GM12872 (cell line): ENCODE measurements around the gene ZNF652.

Experiments used
- TF ChIP-seq, protein P1 (sequence below): IDR thresholded peaks from 3 replicates; pipeline ENCODE4 v1.5.1; 2011; ENCODE audit warnings: low read depth, mild to moderate bottlenecking, low read length, moderate library complexity; ENCODE audit not compliant: insufficient read depth

Gene ZNF652

DNA sequence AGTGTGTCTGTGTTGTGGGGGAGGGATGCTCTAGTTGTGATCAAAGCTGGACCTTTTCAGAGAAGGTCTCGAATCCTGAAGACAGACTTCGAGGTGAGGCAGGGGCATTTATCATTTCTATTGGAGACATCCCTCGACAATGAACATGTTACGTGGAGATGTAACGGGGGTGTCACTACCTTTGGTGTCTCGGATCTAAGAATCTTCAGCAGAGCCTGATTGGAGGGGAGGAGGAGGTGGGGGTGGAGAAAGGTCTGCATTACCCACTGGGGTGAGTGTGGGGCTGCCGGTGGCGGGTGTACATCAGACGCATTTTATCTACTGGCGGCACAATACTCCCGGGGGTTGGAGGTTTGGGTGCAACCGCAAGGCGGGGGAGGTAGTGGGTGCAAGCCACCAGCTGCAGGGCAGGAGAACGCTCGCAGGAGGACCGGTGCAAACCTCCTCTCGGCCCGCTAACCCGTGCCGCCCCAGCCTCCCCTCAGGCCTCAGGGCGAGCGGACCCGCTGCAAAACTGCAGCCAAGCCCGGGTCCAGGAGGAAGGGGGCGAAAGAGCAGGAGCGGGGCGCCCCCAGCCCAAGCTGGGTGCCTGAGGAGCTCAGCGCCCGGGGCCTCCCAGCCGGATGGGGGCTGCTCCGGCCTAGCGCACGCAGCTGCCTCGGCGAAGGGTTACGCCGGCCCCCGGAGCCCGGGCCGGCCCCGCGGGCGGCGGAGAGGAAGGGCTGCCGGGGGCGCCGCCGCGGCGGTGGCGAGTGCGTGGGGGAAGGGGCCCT is 735 bp downstream of the ZNF652 start:
- TF ChIP-seq, protein P1, sequence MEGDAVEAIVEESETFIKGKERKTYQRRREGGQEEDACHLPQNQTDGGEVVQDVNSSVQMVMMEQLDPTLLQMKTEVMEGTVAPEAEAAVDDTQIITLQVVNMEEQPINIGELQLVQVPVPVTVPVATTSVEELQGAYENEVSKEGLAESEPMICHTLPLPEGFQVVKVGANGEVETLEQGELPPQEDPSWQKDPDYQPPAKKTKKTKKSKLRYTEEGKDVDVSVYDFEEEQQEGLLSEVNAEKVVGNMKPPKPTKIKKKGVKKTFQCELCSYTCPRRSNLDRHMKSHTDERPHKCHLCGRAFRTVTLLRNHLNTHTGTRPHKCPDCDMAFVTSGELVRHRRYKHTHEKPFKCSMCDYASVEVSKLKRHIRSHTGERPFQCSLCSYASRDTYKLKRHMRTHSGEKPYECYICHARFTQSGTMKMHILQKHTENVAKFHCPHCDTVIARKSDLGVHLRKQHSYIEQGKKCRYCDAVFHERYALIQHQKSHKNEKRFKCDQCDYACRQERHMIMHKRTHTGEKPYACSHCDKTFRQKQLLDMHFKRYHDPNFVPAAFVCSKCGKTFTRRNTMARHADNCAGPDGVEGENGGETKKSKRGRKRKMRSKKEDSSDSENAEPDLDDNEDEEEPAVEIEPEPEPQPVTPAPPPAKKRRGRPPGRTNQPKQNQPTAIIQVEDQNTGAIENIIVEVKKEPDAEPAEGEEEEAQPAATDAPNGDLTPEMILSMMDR = no peak

DNA sequence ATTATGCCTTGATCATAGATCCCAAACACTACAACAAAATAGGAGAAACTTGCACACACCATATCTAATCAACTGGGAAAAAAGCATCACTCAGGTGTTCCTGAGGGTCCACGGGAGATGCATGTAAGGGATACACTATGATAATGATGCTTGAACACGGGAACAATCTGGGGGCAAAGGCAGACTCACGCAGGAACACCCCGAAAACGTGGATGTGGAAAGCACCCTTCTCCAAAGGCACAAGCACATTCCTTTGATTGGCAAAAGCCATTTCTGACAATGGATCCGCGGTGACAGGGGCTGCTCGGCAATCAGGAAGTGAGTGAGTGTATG is 1.3 kb downstream of the ZNF652 start:
- TF ChIP-seq, protein P1 = no peak

DNA sequence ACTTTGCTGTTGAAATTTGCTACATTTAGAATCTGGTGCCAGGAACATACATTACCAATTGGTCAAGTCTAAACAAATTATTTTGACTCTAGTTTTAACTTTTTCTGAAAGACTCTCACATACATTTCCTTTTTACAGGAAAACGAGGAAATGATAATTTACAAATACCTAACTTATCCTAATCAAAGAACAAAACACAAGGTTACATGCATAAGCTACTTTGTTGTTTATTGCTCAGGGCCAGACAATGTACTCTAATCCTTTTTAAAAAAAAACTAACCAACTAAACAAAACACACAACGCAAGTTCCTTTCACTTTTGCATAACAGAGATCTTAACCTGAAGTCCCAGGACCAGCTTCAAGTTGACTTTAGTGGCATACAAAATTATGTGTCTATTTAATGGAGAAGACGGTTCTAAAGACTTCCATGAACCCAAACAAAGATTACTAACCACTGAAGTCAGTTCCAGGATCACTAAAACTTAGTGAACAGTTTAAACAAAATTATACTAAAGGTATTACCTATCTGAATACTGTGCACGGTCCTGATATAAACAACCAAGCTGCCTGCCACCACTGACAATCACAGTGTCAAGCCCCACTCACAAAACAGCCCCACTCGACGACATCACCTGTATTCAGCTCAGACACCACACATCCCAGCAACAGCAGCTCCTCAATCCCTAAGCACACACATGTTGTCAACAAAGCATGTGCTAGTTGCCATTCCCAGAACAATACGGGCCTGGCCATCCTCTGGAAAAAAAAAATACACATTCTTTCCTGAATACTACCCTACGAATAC is 1.9 kb downstream of the ZNF652 start:
- TF ChIP-seq, protein P1 = no peak

DNA sequence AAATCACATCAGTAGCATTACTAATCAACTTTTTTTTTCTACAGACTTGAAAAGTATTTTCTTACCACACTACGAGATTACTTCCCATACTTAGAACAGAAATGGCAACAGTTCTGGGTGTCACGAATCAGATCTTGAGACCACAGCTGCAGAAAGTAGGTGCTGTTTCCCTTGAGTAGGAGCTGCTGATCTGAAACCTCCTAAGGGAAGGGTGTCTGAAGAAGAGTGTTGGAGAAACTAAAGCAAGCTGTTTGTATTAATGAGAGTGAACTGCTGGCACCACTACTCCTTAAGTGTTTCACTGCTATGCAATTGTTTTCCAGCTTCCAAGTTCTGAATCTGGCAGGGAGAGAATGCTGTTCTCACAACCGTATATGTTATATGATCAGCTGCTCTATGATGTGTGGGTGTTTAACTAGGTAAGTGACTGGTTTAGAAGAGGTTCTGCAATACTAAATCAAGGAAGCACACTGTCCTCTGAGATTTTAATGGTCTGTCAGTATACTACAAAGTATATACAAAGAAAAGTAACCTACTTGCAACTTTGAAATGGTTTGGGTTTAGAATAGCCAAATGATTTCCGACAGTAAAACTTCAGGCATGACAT is 3.3 kb downstream of the ZNF652 start:
- TF ChIP-seq, protein P1 = no peak

DNA sequence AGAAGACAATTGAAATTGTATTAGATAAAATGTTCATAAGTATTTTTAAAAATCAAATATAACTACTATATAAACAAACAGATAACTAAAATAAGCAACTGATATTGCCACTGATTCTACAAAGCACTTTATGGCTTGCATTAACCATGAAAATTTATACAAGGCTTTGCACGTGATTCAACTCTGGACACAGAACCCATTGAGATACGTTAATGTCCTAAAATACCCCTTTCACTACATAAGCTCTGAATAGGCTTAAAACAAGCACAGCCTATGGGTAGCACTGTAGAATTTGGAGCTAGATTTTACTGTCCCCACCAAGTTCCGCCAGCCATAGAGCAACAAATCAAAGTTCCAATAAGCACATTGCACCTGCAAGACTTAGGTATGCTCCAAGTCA is 4.5 kb downstream of the ZNF652 start:
- TF ChIP-seq, protein P1 = no peak

DNA sequence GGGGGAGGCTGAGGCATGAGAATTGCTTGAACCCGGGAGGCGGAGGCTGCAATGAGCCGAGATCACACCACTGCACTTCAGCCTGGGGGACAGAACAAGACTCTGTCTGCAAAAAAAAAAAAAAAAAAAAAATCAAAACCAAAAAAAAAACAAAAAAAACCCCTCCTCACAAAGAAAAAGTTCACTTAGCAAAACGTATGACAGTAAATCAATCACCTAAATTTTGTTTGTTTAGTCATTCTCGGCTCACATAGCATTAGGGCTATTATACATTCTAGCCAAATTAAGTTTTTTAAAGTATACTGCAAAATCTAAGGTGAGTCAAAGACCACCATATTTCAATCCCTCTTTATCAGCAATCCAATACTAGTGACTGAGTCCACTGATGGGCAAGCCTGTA is 5.7 kb downstream of the ZNF652 start:
- TF ChIP-seq, protein P1 = no peak

DNA sequence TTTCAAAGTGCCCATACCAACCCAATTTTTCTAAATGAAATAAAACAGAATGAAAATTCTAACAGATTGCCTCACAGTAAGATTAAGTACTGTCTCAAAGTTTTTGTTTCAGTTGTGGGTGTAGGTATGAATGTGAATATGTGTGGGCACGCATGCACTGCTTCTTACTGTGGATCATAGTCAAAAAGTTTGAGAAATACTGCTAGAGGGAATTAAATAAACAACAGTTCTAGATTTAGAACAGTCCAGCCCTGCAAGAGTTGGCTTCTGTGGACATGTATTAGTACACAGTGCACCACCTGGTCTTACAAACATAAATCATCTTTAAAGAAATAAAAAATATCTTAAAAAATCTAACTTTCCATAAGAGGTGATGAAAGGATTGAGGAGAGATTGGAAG is 8.4 kb downstream of the ZNF652 start:
- TF ChIP-seq, protein P1 = no peak
